GM12878 (cell line): ENCODE measurements around the gene RALGAPA2. TPM values are rescaled to one million over a fixed set of nuclear protein-coding genes. Genes with fewer than 3 reads are reported as not detected.

Experiments
- ATAC-seq: fragments of 200-7000 bp; cut with Tn5 transposase; 3 replicates; pipeline ENCODE4 v1.9.1; 2020; ENCODE audit warnings: mild to moderate bottlenecking, moderate library complexity
- BruUV-seq: library from RNA; stranded (reverse); fragments of 400-500 nt; replicated peaks from 2 replicates; lab custom pipeline; 2021; lab: Mats Ljungman, UMichigan
- CTCF ChIA-PET: fragments of 300-600 bp; sonication (Branson Sonifier 250); formaldehyde crosslinking; extraction: SDS; loops from one replicate; lab custom pipeline; 2021; ENCODE audit warnings: inconsistent platforms; lab: Yijun Ruan, JAX
- POLR2A ChIA-PET: fragments of 350-600 bp; formaldehyde crosslinking; extraction: SDS; loops from one replicate; lab custom pipeline; 2021; ENCODE audit warnings: inconsistent platforms; lab: Charles Lee
- RAD21 ChIA-PET: fragments of 300-600 bp; sonication (Branson Sonifier 250); formaldehyde crosslinking; loops from one replicate; lab custom pipeline; 2023; ENCODE audit warnings: antibody characterized with exemption; ENCODE audit not compliant: unreplicated experiment; lab: Charles Lee
- SMC1A ChIA-PET: fragments of 300-600 bp; sonication (Branson Sonifier 250); formaldehyde crosslinking; loops from one replicate; lab custom pipeline; 2023; ENCODE audit not compliant: unreplicated experiment, uncharacterized antibody; lab: Charles Lee
- DNase-seq: peaks from one replicate; pipeline ENCODE4 v3.0.0-alpha.2; 2011; ENCODE audit warnings: low read depth, low spot score
- FAIRE-seq: peaks from 3 replicates; lab custom pipeline; 2011; peaks lifted over from hg19 to GRCh38; lab: Jason Lieb, UNC
- H2AFZ ChIP-seq: 2 replicates; pipeline ENCODE4 v1.6.0; 2011; ENCODE audit warnings: low read depth, low read length, control low read depth; ENCODE audit not compliant: control insufficient read depth
- H3K27ac ChIP-seq: 2 replicates; pipeline ENCODE4 v1.5.1; 2011; ENCODE audit warnings: control low read depth; ENCODE audit not compliant: control insufficient read depth, insufficient read depth
- H3K27me3 ChIP-seq, 2 experiments: replicated peaks in 1 of 2; 2 replicates each; pipeline versions ENCODE4 v1.6.0 to v1.6.1; 2011; ENCODE audit warnings: low read length in 1 of 2; ENCODE audit not compliant: control insufficient read depth in 2 of 2, insufficient read depth in 2 of 2
- H3K36me3 ChIP-seq, 2 experiments: 2 replicates each; pipeline ENCODE4 v1.5.1; 2011; ENCODE audit warnings: low read length in 1 of 2; ENCODE audit not compliant: control insufficient read depth in 2 of 2, insufficient read depth in 2 of 2
- H3K4me1 ChIP-seq: 2 replicates; pipeline ENCODE4 v1.6.1; 2011; ENCODE audit warnings: mild to moderate bottlenecking, low read length, moderate library complexity, mixed read lengths; ENCODE audit not compliant: control insufficient read depth, insufficient read depth
- H3K4me2 ChIP-seq: 2 replicates; pipeline ENCODE4 v1.6.0; 2011; ENCODE audit warnings: control low read depth; ENCODE audit not compliant: control insufficient read depth, insufficient read depth
- H3K4me3 ChIP-seq: fragments of 200-600 bp; sonication (generic); 2 replicates; pipeline ENCODE4 v1.5.1; 2016
- H3K79me2 ChIP-seq: 2 replicates; pipeline ENCODE4 v1.6.0; 2011; ENCODE audit warnings: low read length; ENCODE audit not compliant: control insufficient read depth, insufficient read depth
- H3K9ac ChIP-seq: 2 replicates; pipeline ENCODE4 v1.8.0; 2011; ENCODE audit warnings: low read length, control low read depth, mixed read lengths; ENCODE audit not compliant: control insufficient read depth, insufficient read depth
- H3K9me3 ChIP-seq: replicated peaks from 3 replicates; pipeline ENCODE4 v1.5.1; 2011; ENCODE audit warnings: mild to moderate bottlenecking, low read length; ENCODE audit not compliant: control insufficient read depth, insufficient read depth
- H4K20me1 ChIP-seq: 2 replicates; pipeline ENCODE4 v1.6.0; 2011; ENCODE audit not compliant: control insufficient read depth, insufficient read depth
- ATF7 ChIP-seq: fragments of 450-650 bp; IDR thresholded peaks from 2 replicates; pipeline ENCODE4 v1.6.1; 2016; ENCODE audit warnings: low read depth, mild to moderate bottlenecking
- E2F8 ChIP-seq: fragments of 450-650 bp; IDR thresholded peaks from 2 replicates; pipeline ENCODE4 v1.6.1; 2018; ENCODE audit warnings: mild to moderate bottlenecking, low read depth, moderate library complexity; ENCODE audit not compliant: partially characterized antibody
- EP300 ChIP-seq, 2 experiments: fragments of 150-350 bp in 1 of 2; IDR thresholded peaks; 2 replicates each; pipeline ENCODE4 v1.6.1; 2011 to 2012; ENCODE audit warnings: low read depth in 2 of 2, low read length in 2 of 2, borderline replicate concordance in 1 of 2, improper control_type of control experiment in 1 of 2, inconsistent platforms in 1 of 2; ENCODE audit not compliant: control insufficient read depth in 1 of 2
- JUNB ChIP-seq: IDR thresholded peaks from 2 replicates; pipeline ENCODE4 v1.6.1; 2016; ENCODE audit warnings: antibody characterized with exemption, mild to moderate bottlenecking
- NR2C1 ChIP-seq: fragments of 450-650 bp; IDR thresholded peaks from 2 replicates; pipeline ENCODE4 v1.6.1; 2017; ENCODE audit warnings: antibody characterized with exemption, mild to moderate bottlenecking, moderate library complexity
- NR2F1 ChIP-seq: fragments of 450-650 bp; conservative IDR thresholded peaks from 2 replicates; pipeline ENCODE4 v1.6.1; 2017; ENCODE audit warnings: mild to moderate bottlenecking
- RELB ChIP-seq: fragments of 450-650 bp; IDR thresholded peaks from 2 replicates; pipeline ENCODE4 v1.6.1; 2017; ENCODE audit warnings: low read depth, mild to moderate bottlenecking, moderate library complexity
- RUNX3 ChIP-seq: IDR thresholded peaks from 2 replicates; pipeline ENCODE4 v1.6.1; 2012; ENCODE audit warnings: low read length, inconsistent platforms
- STAT1 ChIP-seq: fragments of 450-650 bp; conservative IDR thresholded peaks from 2 replicates; pipeline ENCODE4 v1.6.1; 2014; ENCODE audit warnings: antibody characterized with exemption, mild to moderate bottlenecking
- TAF1 ChIP-seq: IDR thresholded peaks from 2 replicates; pipeline ENCODE4 v1.6.1; 2011; ENCODE audit warnings: mild to moderate bottlenecking, low read depth, low read length, borderline replicate concordance
- TCF3 ChIP-seq: IDR thresholded peaks from 2 replicates; pipeline ENCODE4 v1.6.1; 2012; ENCODE audit warnings: low read depth, mild to moderate bottlenecking, low read length, borderline replicate concordance; ENCODE audit not compliant: insufficient read depth
- ZBED1 ChIP-seq: IDR thresholded peaks from 2 replicates; pipeline ENCODE4 v1.6.1; 2016; ENCODE audit warnings: borderline replicate concordance
- ZNF384 ChIP-seq: IDR thresholded peaks from 2 replicates; pipeline ENCODE4 v1.6.1; 2012; ENCODE audit warnings: low read depth, mild to moderate bottlenecking, low read length, improper control_type of control experiment, borderline replicate concordance
- in situ Hi-C: fragments of 300-500 bp; cut with MboI; formaldehyde crosslinking; loops from 9 replicates; pipeline ENCODE4 v1.14.3; 2018; ENCODE audit warnings: mixed read lengths
- intact Hi-C: fragments of 100-400 bp; cut with micrococcal nuclease; formaldehyde crosslinking; loops from one replicate; pipeline ENCODE4 v1.14.2; 2022; ENCODE audit not compliant: unreplicated experiment
- polyA plus RNA-seq, 11 experiments: library from polyadenylated mRNA; depleted of rRNA in 4 of 11; unstranded in 6 of 11; stranded (reverse) in 5 of 11; fragments of >200 nt; fragmentation: Nextera tagmentation in 4 of 11; fragmentation: Illumina TruSeq in 1 of 11; extraction: Ambion mirVana in 4 of 11; extraction: Trizol in 1 of 11; gene quantifications; 1 replicate in 1 of 11; 2 replicates in 10 of 11; pipeline versions ENCODE4 v1.2.1 to v1.2.3, GENCODE V29; 2011 to 2016; ENCODE audit warnings: inconsistent platforms in 2 of 11, missing spikeins in 2 of 11, low read depth in 1 of 11
- total RNA-seq, 4 experiments: library from RNA; depleted of rRNA in 3 of 4; stranded (reverse); fragments of >200 nt in 3 of 4; fragmentation: Illumina TruSeq in 1 of 4; extraction: Trizol in 1 of 4; gene quantifications; 2 replicates each; pipeline versions ENCODE4 v1.2.1 to v1.2.3, GENCODE V29; 2013 to 2021
- TF ChIP-seq, protein P1 (sequence below): fragments of 450-650 bp; IDR thresholded peaks from 2 replicates; pipeline ENCODE4 v1.6.1; 2017; ENCODE audit warnings: borderline replicate concordance
- TF ChIP-seq, protein P2 (sequence below): fragments of 450-650 bp; conservative IDR thresholded peaks from 2 replicates; pipeline ENCODE4 v1.6.1; 2017; ENCODE audit warnings: mild to moderate bottlenecking, moderate library complexity
- TF ChIP-seq, protein P3 (sequence below): IDR thresholded peaks from 2 replicates; pipeline ENCODE4 v1.6.1; 2012; ENCODE audit warnings: low read depth, low read length, improper control_type of control experiment

RALGAPA2 gene
- total and polyA plus RNA-seq, 10 of the 15 experiments (the other 5 are each of a cell fraction or from before 2014, with no cell fraction given): 2.9 to 29.4 (median 19.6) TPM

- Histone ChIP-seq H3K4me1 (peaks cover 13% of the 10 kb centered on the region), H3K9me3 (no peaks in the 10 kb centered on the region), H3K4me3 (no peak overlapping the region), H3K36me3 (no peaks in the 10 kb centered on the region), H3K79me2 (no peaks in the 10 kb centered on the region), H3K27ac (peak overlapping the region; percentile 31; the same call in 1 of the 2 replicates), H3K4me2 (no peak overlapping the region), H3K27me3 (no peaks in the 10 kb centered on the region), H3K9ac (no peak overlapping the region), H4K20me1 (no peaks in the 10 kb centered on the region), H2AFZ (no peak overlapping the region)
- no peak for FAIRE-seq
- SMC1A ChIA-PET: interaction anchor here (0.7 to 13.7 kb wide), 8 partner anchors 8 to 160 kb away, joined by 3 to 163 read pairs (median 3); no protein-coding TSS in a partner anchor
- CTCF ChIA-PET: no interaction called here
- RAD21 ChIA-PET: interaction anchor here (0.7 to 1.3 kb wide), 4 partner anchors 12 to 53 kb away, joined by 3 to 4 read pairs (median 4); no protein-coding TSS in a partner anchor
- no peak for DNase-seq
- POLR2A ChIA-PET: interaction anchor here (0.7 to 1.0 kb wide), 3 partner anchors 13 to 157 kb away, joined by 3 to 4 read pairs (median 3); no protein-coding TSS in a partner anchor
- no TSS peak for BruUV-seq
- intact Hi-C loops: loop anchor here (10.0 kb wide), 1 partner anchor 119 kb away; no protein-coding TSS in a partner anchor
- in situ Hi-C loops: no loop called here
- ATAC-seq: peak; percentile 77
- 0 out of 4 replicates have a peak, but pooled peaks of 1 of the 2 experiments have one; percentile 29 for TF ChIP-seq EP300 (IDR thresholded peaks at IDR 0.05; ENCODE audit: borderline replicate concordance in 1 of 2, control insufficient read depth in 1 of 2, low read depth in 2 of 2, low read length in 2 of 2)
- no peak for TF ChIP-seq ZBED1
- no peak for TF ChIP-seq TAF1
- no peak for TF ChIP-seq E2F8
- TF ChIP-seq ATF7: peak; percentile 45
- peak; percentile 44; the same call in 1 of the 2 replicates for TF ChIP-seq RELB
- no peak for TF ChIP-seq NR2C1
- TF ChIP-seq, protein P1, sequence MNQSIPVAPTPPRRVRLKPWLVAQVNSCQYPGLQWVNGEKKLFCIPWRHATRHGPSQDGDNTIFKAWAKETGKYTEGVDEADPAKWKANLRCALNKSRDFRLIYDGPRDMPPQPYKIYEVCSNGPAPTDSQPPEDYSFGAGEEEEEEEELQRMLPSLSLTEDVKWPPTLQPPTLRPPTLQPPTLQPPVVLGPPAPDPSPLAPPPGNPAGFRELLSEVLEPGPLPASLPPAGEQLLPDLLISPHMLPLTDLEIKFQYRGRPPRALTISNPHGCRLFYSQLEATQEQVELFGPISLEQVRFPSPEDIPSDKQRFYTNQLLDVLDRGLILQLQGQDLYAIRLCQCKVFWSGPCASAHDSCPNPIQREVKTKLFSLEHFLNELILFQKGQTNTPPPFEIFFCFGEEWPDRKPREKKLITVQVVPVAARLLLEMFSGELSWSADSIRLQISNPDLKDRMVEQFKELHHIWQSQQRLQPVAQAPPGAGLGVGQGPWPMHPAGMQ: no peak
- TF ChIP-seq STAT1: no peak
- 0 out of 2 replicates have a peak, but pooled peaks have one; percentile 36 for TF ChIP-seq NR2F1
- 0 out of 2 replicates have a peak, but pooled peaks have one; percentile 19 for TF ChIP-seq RUNX3
- TF ChIP-seq, protein P2, sequence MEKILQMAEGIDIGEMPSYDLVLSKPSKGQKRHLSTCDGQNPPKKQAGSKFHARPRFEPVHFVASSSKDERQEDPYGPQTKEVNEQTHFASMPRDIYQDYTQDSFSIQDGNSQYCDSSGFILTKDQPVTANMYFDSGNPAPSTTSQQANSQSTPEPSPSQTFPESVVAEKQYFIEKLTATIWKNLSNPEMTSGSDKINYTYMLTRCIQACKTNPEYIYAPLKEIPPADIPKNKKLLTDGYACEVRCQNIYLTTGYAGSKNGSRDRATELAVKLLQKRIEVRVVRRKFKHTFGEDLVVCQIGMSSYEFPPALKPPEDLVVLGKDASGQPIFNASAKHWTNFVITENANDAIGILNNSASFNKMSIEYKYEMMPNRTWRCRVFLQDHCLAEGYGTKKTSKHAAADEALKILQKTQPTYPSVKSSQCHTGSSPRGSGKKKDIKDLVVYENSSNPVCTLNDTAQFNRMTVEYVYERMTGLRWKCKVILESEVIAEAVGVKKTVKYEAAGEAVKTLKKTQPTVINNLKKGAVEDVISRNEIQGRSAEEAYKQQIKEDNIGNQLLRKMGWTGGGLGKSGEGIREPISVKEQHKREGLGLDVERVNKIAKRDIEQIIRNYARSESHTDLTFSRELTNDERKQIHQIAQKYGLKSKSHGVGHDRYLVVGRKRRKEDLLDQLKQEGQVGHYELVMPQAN: no peak
- 0 out of 2 replicates have a peak, but pooled peaks have one; percentile 11 for TF ChIP-seq JUNB
- TF ChIP-seq ZNF384: peak; percentile 50; the same call in 1 of the 2 replicates
- TF ChIP-seq, protein P3, sequence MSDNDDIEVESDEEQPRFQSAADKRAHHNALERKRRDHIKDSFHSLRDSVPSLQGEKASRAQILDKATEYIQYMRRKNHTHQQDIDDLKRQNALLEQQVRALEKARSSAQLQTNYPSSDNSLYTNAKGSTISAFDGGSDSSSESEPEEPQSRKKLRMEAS: no peak
- no peak for TF ChIP-seq TCF3
These were observed 266.4 kb downstream of the RALGAPA2 start for GRCh38 chr20:20446001-20446400.
